GM23248 (cell line): ENCODE data around the gene HOXB6. TPM values are rescaled to one million over a fixed set of nuclear protein-coding genes. Genes with fewer than 3 reads are reported as not detected.
A peak's percentile ranks its signal among the peaks of the same experiment; 100 is the strongest.

Source experiments
- DNase-seq: peaks from one replicate; pipeline ENCODE4 v3.0.0-alpha.2; 2015
- H2AFZ ChIP-seq: fragments of 200-600 bp; sonication (generic); 2 replicates; pipeline ENCODE4 v1.6.1; 2016; ENCODE audit warnings: antibody characterized with exemption
- H3F3A ChIP-seq: fragments of 200-600 bp; sonication (generic); 2 replicates; pipeline ENCODE4 v1.6.1; 2016; ENCODE audit warnings: mild to moderate bottlenecking, antibody characterized with exemption, mixed run types; ENCODE audit not compliant: insufficient read depth
- H3K27ac ChIP-seq: fragments of 200-600 bp; sonication (generic); 2 replicates; pipeline ENCODE4 v1.5.1; 2016; ENCODE audit warnings: mild to moderate bottlenecking
- H3K27me3 ChIP-seq: fragments of 200-600 bp; sonication (generic); replicated peaks from 2 replicates; pipeline ENCODE4 v1.6.1; 2016; ENCODE audit warnings: mild to moderate bottlenecking; ENCODE audit not compliant: insufficient read depth
- H3K36me3 ChIP-seq: fragments of 200-600 bp; sonication (generic); 2 replicates; pipeline ENCODE4 v1.6.1; 2016; ENCODE audit warnings: low read depth, mild to moderate bottlenecking
- H3K4me1 ChIP-seq: fragments of 200-600 bp; sonication (generic); 2 replicates; pipeline ENCODE4 v1.6.1; 2016; ENCODE audit warnings: mild to moderate bottlenecking; ENCODE audit not compliant: insufficient read depth
- H3K4me2 ChIP-seq: fragments of 200-600 bp; sonication (generic); one replicate; pipeline ENCODE4 v1.6.1; 2016; ENCODE audit warnings: mild to moderate bottlenecking; ENCODE audit not compliant: unreplicated experiment
- H3K4me3 ChIP-seq: fragments of 200-600 bp; sonication (generic); 2 replicates; pipeline ENCODE4 v1.5.1; 2016; ENCODE audit warnings: mild to moderate bottlenecking
- H3K79me2 ChIP-seq: fragments of 200-600 bp; sonication (generic); 2 replicates; pipeline ENCODE4 v1.6.1; 2016; ENCODE audit warnings: mild to moderate bottlenecking; ENCODE audit not compliant: insufficient read depth
- H3K9ac ChIP-seq: fragments of 200-600 bp; sonication (generic); 2 replicates; pipeline ENCODE4 v1.6.1; 2016; ENCODE audit warnings: mild to moderate bottlenecking
- H3K9me2 ChIP-seq: fragments of 200-600 bp; sonication (generic); 2 replicates; pipeline ENCODE4 v1.6.1; 2016; ENCODE audit warnings: mixed run types, mild to moderate bottlenecking, moderate library complexity; ENCODE audit not compliant: insufficient read depth
- H3K9me3 ChIP-seq: fragments of 200-600 bp; sonication (generic); one replicate; pipeline ENCODE4 v1.6.1; 2017; ENCODE audit warnings: low read depth
- H4K20me1 ChIP-seq: fragments of 200-600 bp; sonication (generic); 2 replicates; pipeline ENCODE4 v1.6.0; 2016; ENCODE audit not compliant: insufficient read depth
- EZH2 ChIP-seq: fragments of 200-600 bp; sonication (generic); IDR thresholded peaks from 2 replicates; pipeline ENCODE4 v1.6.1; 2018; ENCODE audit warnings: antibody characterized with exemption, mild to moderate bottlenecking; ENCODE audit not compliant: insufficient read depth, poor library complexity, severe bottlenecking
- EZH2phosphoT487 ChIP-seq: fragments of 200-600 bp; sonication (generic); IDR thresholded peaks from 2 replicates; pipeline ENCODE4 v1.6.1; 2018; ENCODE audit warnings: antibody characterized with exemption, moderate library complexity, mild to moderate bottlenecking, low read depth; ENCODE audit not compliant: insufficient read depth
- WGBS, 2 experiments: methylation state at CpG; one replicate each; pipeline ENCODE4 v1.1.6; 2015 to 2017; ENCODE audit warnings: low lambda C conversion rate in 2 of 2, low coverage in 1 of 2; ENCODE audit errors: missing lambda C conversion rate in 2 of 2; 5-methylcytosine and 5-hydroxymethylcytosine counted together
- in situ Hi-C: fragments of 300-500 bp; cut with MboI; formaldehyde crosslinking; loops from 2 replicates; pipeline ENCODE4 v1.15.0; 2020
- polyA plus RNA-seq: library from polyadenylated mRNA; unstranded; fragments of >200 nt; fragmentation: Nextera tagmentation; extraction: Ambion mirVana; gene quantifications from 2 replicates; pipeline ENCODE4 v1.2.1, GENCODE V29; 2016
- total RNA-seq: library from RNA; depleted of rRNA; stranded (reverse); fragments of >200 nt; shearing (Covaris generic); gene quantifications from 2 replicates; pipeline ENCODE4 v1.2.3, GENCODE V29; 2014

Gene HOXB6
- total and polyA plus RNA-seq, 2 experiments from 2014 or later = 6.2 to 7.5 TPM

DNA sequence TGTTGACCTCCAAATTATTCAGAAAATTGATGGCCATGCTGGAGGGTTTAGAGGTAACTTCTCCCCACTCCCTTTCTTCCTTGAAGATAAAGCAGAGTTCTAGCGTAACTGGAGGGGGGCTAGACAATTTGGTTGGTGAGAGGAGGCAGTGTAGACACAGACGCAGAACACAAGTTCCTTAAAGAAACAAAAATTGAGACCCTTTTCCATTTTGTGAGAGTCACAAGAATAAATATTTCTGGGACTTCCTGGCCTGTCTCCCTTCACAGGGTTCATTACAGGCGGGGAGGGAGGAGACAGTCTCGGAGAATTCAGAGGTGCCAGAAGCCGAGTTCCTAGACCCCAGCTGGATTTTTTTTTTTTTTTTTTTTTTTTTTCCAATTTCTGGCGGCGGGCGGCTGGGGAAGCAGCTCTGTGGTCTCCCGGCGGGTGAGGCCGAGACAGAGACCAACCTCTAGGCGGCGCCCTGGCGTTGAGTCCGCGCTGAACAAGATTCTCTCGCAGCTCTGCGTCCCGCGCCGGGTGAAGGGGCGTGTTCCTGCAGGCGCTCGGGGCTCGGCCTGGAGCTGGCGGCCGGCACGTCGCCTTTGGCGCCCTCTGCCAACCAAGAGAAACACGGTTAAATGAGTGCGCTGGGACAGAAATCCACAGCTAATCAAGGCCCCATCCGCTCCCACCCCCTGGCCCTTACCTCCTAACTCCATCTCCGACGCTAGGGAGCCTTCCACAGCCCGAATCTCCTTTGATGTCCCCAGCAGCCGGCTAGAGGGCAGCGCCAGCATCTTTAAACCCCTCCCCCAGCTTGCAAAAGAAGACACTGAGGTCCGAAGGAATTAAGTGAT, 31.6 kb upstream of the HOXB6 start:
- Histone ChIP-seq H3K9me3 (no peaks in the 10 kb centered on the region), H3K9me2 (no peaks in the 10 kb centered on the region), H3K36me3 (no peaks in the 10 kb centered on the region), H2AFZ (no peak overlapping the region), H3K4me1 (0 out of 2 replicates have a peak, but pooled peaks cover 4% of the 10 kb centered on the region), H3K4me3 (no peak overlapping the region), H3K27me3 (peaks cover 87% of the 10 kb centered on the region), H3K9ac (no peak overlapping the region), H4K20me1 (no peaks in the 10 kb centered on the region), H3K79me2 (no peaks in the 10 kb centered on the region), H3K27ac (no peak overlapping the region), H3F3A (peaks cover 12% of the 10 kb centered on the region), H3K4me2 (no peak overlapping the region)
- WGBS, 2 experiments = 5 to 9% methylated on average over 38 of the region's 39 CpGs
- in situ Hi-C loops = no loop called here
- TF ChIP-seq EZH2phosphoT487 = 0 out of 2 replicates have a peak, but pooled peaks have one; percentile 44
- peak; percentile 59 for TF ChIP-seq EZH2
- DNase-seq = peak; percentile 83

DNA sequence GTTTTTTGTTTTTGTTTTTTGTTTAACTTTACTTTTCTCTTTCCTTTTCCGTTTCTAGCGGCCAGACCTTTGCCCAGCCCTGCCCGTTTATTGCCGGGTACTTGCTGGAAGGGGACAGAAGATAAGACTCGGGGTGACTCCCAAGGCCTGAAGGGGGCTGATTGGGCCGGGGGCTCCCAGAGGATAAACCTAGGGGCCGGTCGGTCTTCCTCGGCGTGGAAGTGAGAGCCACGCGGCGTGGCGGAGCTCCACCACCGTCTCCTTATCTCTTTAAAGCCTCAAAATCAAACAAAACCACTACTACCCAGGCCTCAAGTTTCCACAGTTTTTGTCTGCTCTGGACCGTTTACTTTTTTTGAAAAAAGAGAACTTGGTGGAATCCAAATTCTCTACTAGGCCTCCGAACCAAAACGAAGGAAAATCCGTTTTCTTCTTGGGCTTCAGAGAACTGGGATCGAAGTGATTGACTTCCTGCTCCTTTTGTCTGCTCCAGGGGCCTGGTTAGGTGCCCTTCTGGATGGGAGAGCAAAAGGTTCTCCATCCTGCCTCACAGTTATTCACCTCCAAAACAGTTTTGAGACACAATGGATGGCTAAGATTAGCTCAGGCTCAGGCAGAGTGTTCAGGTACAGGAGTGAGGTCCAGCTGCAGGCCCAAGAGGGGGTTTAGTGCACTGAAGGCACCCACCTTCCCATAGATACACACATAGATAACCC, 29.9 kb upstream of the HOXB6 start:
- H4K20me1 ChIP-seq = no peaks in the 10 kb centered on the region
- H3K36me3 ChIP-seq = no peaks in the 10 kb centered on the region
- H3K9ac ChIP-seq = no peak overlapping the region
- no peaks in the 10 kb centered on the region for H3K9me2 ChIP-seq
- 0 out of 2 replicates have a peak, but pooled peaks cover 4% of the 10 kb centered on the region for H3K4me1 ChIP-seq
- no peak overlapping the region for H2AFZ ChIP-seq
- H3K79me2 ChIP-seq = no peaks in the 10 kb centered on the region
- TF ChIP-seq EZH2 = no peak
- TF ChIP-seq EZH2phosphoT487 = no peak
- in situ Hi-C loops = no loop called here
- H3K4me2 ChIP-seq = no peak overlapping the region
- peaks cover 87% of the 10 kb centered on the region for H3K27me3 ChIP-seq
- no peaks in the 10 kb centered on the region for H3K9me3 ChIP-seq
- H3F3A ChIP-seq = peaks cover 12% of the 10 kb centered on the region
- 32% methylated on average over 20 of the region's 20 CpGs for WGBS, 2 experiments
- no peak overlapping the region for H3K27ac ChIP-seq
- no peak overlapping the region for H3K4me3 ChIP-seq
- no peak for DNase-seq

DNA sequence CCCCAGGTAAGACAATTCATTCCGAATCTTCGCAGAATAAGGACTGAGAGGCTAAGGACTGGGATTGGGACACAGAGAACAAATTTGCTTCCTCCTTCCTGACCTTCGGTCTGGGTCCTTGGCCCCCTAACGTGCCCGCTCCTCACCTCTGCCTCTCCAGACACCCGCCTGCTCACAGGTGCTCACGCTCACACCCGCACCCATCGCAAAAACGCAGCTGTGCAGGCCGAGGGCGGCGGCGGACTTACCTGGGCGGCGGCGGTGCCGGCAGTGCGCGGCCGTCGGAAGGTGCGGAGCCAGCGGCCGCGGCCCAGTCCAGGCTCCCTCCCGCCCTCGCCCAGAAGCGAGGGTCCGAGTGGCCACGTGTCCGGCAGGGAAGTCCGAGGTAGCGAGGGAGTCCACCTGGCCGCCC, 28.5 kb upstream of the HOXB6 start:
- no peak for DNase-seq
- H3F3A ChIP-seq = peaks cover 12% of the 10 kb centered on the region
- H3K9me3 ChIP-seq = no peaks in the 10 kb centered on the region
- no peaks in the 10 kb centered on the region for H4K20me1 ChIP-seq
- no peak overlapping the region for H3K27ac ChIP-seq
- no peak overlapping the region for H2AFZ ChIP-seq
- 9 to 10% methylated on average over 27 to 34 of the region's 35 CpGs for WGBS, 2 experiments
- H3K4me3 ChIP-seq = no peak overlapping the region
- in situ Hi-C loops = no loop called here
- H3K4me2 ChIP-seq = no peak overlapping the region
- H3K36me3 ChIP-seq = no peaks in the 10 kb centered on the region
- no peaks in the 10 kb centered on the region for H3K79me2 ChIP-seq
- 0 out of 2 replicates have a peak, but pooled peaks cover 4% of the 10 kb centered on the region for H3K4me1 ChIP-seq
- H3K9ac ChIP-seq = no peak overlapping the region
- TF ChIP-seq EZH2 (no peak), EZH2phosphoT487 (no peak)
- H3K9me2 ChIP-seq = no peaks in the 10 kb centered on the region
- peaks cover 87% of the 10 kb centered on the region for H3K27me3 ChIP-seq

DNA sequence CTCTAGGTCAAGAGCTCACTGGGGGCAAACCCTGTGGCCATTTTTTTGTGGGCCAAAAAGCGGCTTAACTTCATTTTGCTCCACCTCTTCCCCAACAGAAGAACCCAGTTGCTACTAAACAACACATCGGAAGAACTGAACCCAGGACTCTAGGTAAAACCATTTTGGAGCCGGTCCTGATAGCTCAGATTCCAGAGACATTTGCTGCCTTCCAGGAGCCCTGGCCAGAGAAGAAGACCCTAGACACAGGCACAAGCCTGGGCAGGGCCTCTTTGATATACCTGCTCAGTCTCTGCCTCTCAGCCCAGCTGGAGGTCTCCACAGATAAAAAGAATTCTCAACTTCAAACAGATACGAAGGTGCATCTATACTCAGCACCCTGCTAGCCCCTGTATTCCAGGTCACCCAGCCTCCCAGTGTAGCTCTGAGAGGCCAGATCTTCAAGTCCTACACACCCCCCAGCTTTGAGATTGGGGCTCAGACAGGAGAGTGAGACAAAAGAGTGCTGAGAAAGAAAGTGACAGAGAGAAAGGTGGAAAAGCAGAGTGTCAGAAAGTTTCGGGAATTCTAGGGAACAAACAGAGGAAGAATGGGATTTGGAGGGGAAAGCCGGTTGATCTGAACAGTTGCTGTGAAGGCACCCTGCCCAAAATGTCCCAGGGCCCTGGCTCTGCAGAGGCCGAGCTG, 27.9 kb upstream of the HOXB6 start:
- in situ Hi-C loops = no loop called here
- Histone ChIP-seq H3K9me2 (no peaks in the 10 kb centered on the region), H3K36me3 (no peaks in the 10 kb centered on the region), H3K9me3 (no peaks in the 10 kb centered on the region), H4K20me1 (no peaks in the 10 kb centered on the region), H3K4me3 (no peak overlapping the region), H3K4me1 (0 out of 2 replicates have a peak, but pooled peaks cover 4% of the 10 kb centered on the region), H3K27me3 (peaks cover 91% of the 10 kb centered on the region), H3F3A (peaks cover 11% of the 10 kb centered on the region), H3K79me2 (no peaks in the 10 kb centered on the region), H3K9ac (no peak overlapping the region), H2AFZ (no peak overlapping the region), H3K4me2 (no peak overlapping the region), H3K27ac (no peak overlapping the region)
- DNase-seq = no peak
- peak; percentile 62; the same call in 1 of the 2 replicates for TF ChIP-seq EZH2phosphoT487
- TF ChIP-seq EZH2 = peak; percentile 29
- WGBS, 2 experiments = 21 to 27% methylated on average over 7 of the region's 7 CpGs
